Measurements from ENCODE around the gene XRCC4. TPM values are rescaled to one million over a fixed set of nuclear protein-coding genes. Genes with fewer than 3 reads are reported as not detected.
"Not testable (repeated sequence)": the region's sequence is repeated elsewhere in the genome, so short reads cannot be mapped to it uniquely, and the experiment has no call there.

The XRCC4 gene
- total RNA-seq, 2 experiments from 2014 or later = 12.8 to 12.9 TPM

GRCh38 chr5:83354958-83355357 is 277.6 kb downstream of the XRCC4 start:
- ChIA-PET POLR2A (no interaction called here), CTCF (no interaction called here)
- intact Hi-C loops (cut with micrococcal nuclease) = no loop called here
- Mint-ChIP-seq H3K36me3 (ENCODE audit: low read depth) (no peaks in the 10 kb centered on the region), H3K4me3 (no peak overlapping the region), H3K4me1 (ENCODE audit: low read depth) (no peaks in the 10 kb centered on the region), H3K9me3 (peaks cover 4% of the 10 kb centered on the region), H3K27ac (no peak overlapping the region), H3K27me3 (no peaks in the 10 kb centered on the region)
- no peak for TF ChIP-seq CTCF (IDR thresholded peaks at IDR 0.05)
- ATAC-seq (no peak), DNase-seq (no peak)

- H3K27ac Mint-ChIP-seq; ATAC-seq; H3K4me1 Mint-ChIP-seq (ENCODE audit: low read depth); H3K9me3 Mint-ChIP-seq; H3K27me3 Mint-ChIP-seq; CTCF ChIA-PET; DNase-seq; intact Hi-C loops (cut with micrococcal nuclease); H3K36me3 Mint-ChIP-seq (ENCODE audit: low read depth); POLR2A ChIA-PET; H3K4me3 Mint-ChIP-seq: not testable (repeated sequence)
Measured at GRCh38 chr5:83355482-83356014, 278.2 kb downstream of the XRCC4 start.

GRCh38 chr5:83357621-83358231 is 280.4 kb downstream of the XRCC4 start:
- ChIA-PET CTCF (no interaction called here), POLR2A (interaction anchor here (0.5 kb wide), 1 partner anchor 81 kb away, joined by 3 read pairs; no protein-coding TSS in a partner anchor)
- peaks cover 3% of the 10 kb centered on the region for H3K9me3 Mint-ChIP-seq
- no peaks in the 10 kb centered on the region for H3K4me1 Mint-ChIP-seq (ENCODE audit: low read depth)
- DNase-seq (no peak), ATAC-seq (no peak)
- no peak for TF ChIP-seq CTCF (IDR thresholded peaks at IDR 0.05)
- H3K4me3 Mint-ChIP-seq = no peak overlapping the region
- no peaks in the 10 kb centered on the region for H3K36me3 Mint-ChIP-seq (ENCODE audit: low read depth)
- peaks cover under 1% of the 10 kb centered on the region for H3K27me3 Mint-ChIP-seq
- no peak overlapping the region for H3K27ac Mint-ChIP-seq
- intact Hi-C loops (cut with micrococcal nuclease) = no loop called here

- CTCF ChIA-PET = interaction anchor here (1.5 kb wide), 1 partner anchor 46 kb away, joined by 3 read pairs; no protein-coding TSS in a partner anchor
- Mint-ChIP-seq H3K4me1 (ENCODE audit: low read depth) (no peaks in the 10 kb centered on the region), H3K27ac (no peak overlapping the region), H3K27me3 (peaks cover 4% of the 10 kb centered on the region), H3K36me3 (ENCODE audit: low read depth) (no peaks in the 10 kb centered on the region), H3K9me3 (peaks cover 3% of the 10 kb centered on the region), H3K4me3 (no peak overlapping the region)
- no peak for TF ChIP-seq CTCF (IDR thresholded peaks at IDR 0.05)
- intact Hi-C loops (cut with micrococcal nuclease) = no loop called here
- no peak for DNase-seq
- ATAC-seq = no peak
- POLR2A ChIA-PET = no interaction called here
Measured at GRCh38 chr5:83360573-83360972, 283.2 kb downstream of the XRCC4 start.

GRCh38 chr5:83362526-83362925 is 285.2 kb downstream of the XRCC4 start:
- H3K9me3 Mint-ChIP-seq = peaks cover 6% of the 10 kb centered on the region
- H3K36me3 Mint-ChIP-seq (ENCODE audit: low read depth) = no peaks in the 10 kb centered on the region
- ATAC-seq = no peak
- H3K27ac Mint-ChIP-seq = no peak overlapping the region
- no peak for DNase-seq
- no peak for TF ChIP-seq CTCF (IDR thresholded peaks at IDR 0.05)
- CTCF ChIA-PET = no interaction called here
- intact Hi-C loops (cut with micrococcal nuclease) = no loop called here
- H3K4me1 Mint-ChIP-seq (ENCODE audit: low read depth) = no peaks in the 10 kb centered on the region
- POLR2A ChIA-PET = no interaction called here
- peaks cover 8% of the 10 kb centered on the region for H3K27me3 Mint-ChIP-seq
- H3K4me3 Mint-ChIP-seq = no peak overlapping the region
